ENCODE data around the gene CYREN. TPM values are rescaled to one million over a fixed set of nuclear protein-coding genes. Genes with fewer than 3 reads are reported as not detected.
A peak's percentile ranks its signal among the peaks of the same experiment; 100 is the strongest.

CYREN gene
- total RNA-seq, 2 donors from 2014 or later = 34.5 to 37.6 TPM

- no peaks in the 10 kb centered on the region for H3K4me1 ChIP-seq
- H3K36me3 ChIP-seq = no peaks in the 10 kb centered on the region
- no peak for TF ChIP-seq CTCF (IDR thresholded peaks at IDR 0.05)
- H3K9me3 ChIP-seq = no peaks in the 10 kb centered on the region
- peak overlapping the region; percentile 56 for H3K27ac ChIP-seq
- DNase-seq = no peak
- no peaks in the 10 kb centered on the region for H3K27me3 ChIP-seq
- no peak overlapping the region for H3K4me3 ChIP-seq
- intact Hi-C loops (cut with DNase I) = no loop called here
- no peak overlapping the region for H3K9ac ChIP-seq (ENCODE audit: low read depth in 2 of 2, low read length in 2 of 2)
Measured at GRCh38 chr7:135159359-135160085, 11.0 kb downstream of the CYREN start.

- H3K36me3 ChIP-seq = no peaks in the 10 kb centered on the region
- H3K4me3 ChIP-seq = no peak overlapping the region
- no peaks in the 10 kb centered on the region for H3K9me3 ChIP-seq
- no peak for TF ChIP-seq CTCF (IDR thresholded peaks at IDR 0.05)
- intact Hi-C loops (cut with DNase I) = no loop called here
- H3K4me1 ChIP-seq = no peaks in the 10 kb centered on the region
- no peak overlapping the region for H3K9ac ChIP-seq (ENCODE audit: low read depth in 2 of 2, low read length in 2 of 2)
- H3K27me3 ChIP-seq = no peaks in the 10 kb centered on the region
- DNase-seq = no peak
- no peak overlapping the region for H3K27ac ChIP-seq
Measured at GRCh38 chr7:135158874-135159273, 11.6 kb downstream of the CYREN start.

GRCh38 chr7:135158141-135158655, 12.3 kb downstream of the CYREN start:
- Histone ChIP-seq H3K4me1 (no peaks in the 10 kb centered on the region), H3K36me3 (no peaks in the 10 kb centered on the region), H3K27me3 (no peaks in the 10 kb centered on the region), H3K9ac (ENCODE audit: low read depth in 2 of 2, low read length in 2 of 2) (no peak overlapping the region), H3K27ac (no peak overlapping the region), H3K4me3 (no peak overlapping the region), H3K9me3 (no peaks in the 10 kb centered on the region)
- no peak for DNase-seq
- no peak for TF ChIP-seq CTCF (IDR thresholded peaks at IDR 0.05)
- intact Hi-C loops (cut with DNase I) = no loop called here

GRCh38 chr7:135156290-135156689, 14.2 kb downstream of the CYREN start:
- Histone ChIP-seq H3K4me3 (no peak overlapping the region), H3K9ac (ENCODE audit: low read depth in 2 of 2, low read length in 2 of 2) (no peak overlapping the region), H3K27me3 (no peaks in the 10 kb centered on the region), H3K27ac (no peak overlapping the region), H3K4me1 (no peaks in the 10 kb centered on the region), H3K36me3 (no peaks in the 10 kb centered on the region), H3K9me3 (no peaks in the 10 kb centered on the region)
- no peak for DNase-seq
- intact Hi-C loops (cut with DNase I) = no loop called here
- TF ChIP-seq CTCF (IDR thresholded peaks at IDR 0.05) = no peak

GRCh38 chr7:135154734-135155133, 15.8 kb downstream of the CYREN start:
- Histone ChIP-seq H3K4me1 (no peaks in the 10 kb centered on the region), H3K27ac (no peak overlapping the region), H3K9me3 (no peaks in the 10 kb centered on the region), H3K4me3 (no peak overlapping the region), H3K27me3 (no peaks in the 10 kb centered on the region), H3K36me3 (no peaks in the 10 kb centered on the region), H3K9ac (ENCODE audit: low read depth in 2 of 2, low read length in 2 of 2) (no peak overlapping the region)
- TF ChIP-seq CTCF (IDR thresholded peaks at IDR 0.05) = no peak
- intact Hi-C loops (cut with DNase I) = no loop called here
- DNase-seq = no peak
